ENCODE data around the gene VAPB.

Gene VAPB

GRCh38 chr20:58470336-58471192 lies 81.5 kb downstream of the VAPB start:
- H3K4me3 ChIP-seq (ENCODE audit: low read depth, low read length) = no peak overlapping the region
- no peaks in the 10 kb centered on the region for H3K36me3 ChIP-seq (ENCODE audit: control insufficient read depth, insufficient read depth, low read length)
- no peaks in the 10 kb centered on the region for H3K27me3 ChIP-seq (ENCODE audit: control insufficient read depth, insufficient read depth, low read length)
- H3K9me3 ChIP-seq (ENCODE audit: control insufficient read depth, insufficient read depth, low read length) = no peaks in the 10 kb centered on the region
- H3K9ac ChIP-seq (ENCODE audit: low read depth, low read length) = no peak overlapping the region
- H3K4me1 ChIP-seq (ENCODE audit: control insufficient read depth, insufficient read depth, low read length) = no peaks in the 10 kb centered on the region

GRCh38 chr20:58471193-58472164 lies 82.5 kb downstream of the VAPB start:
- no peak overlapping the region for H3K4me3 ChIP-seq (ENCODE audit: low read depth, low read length)
- no peaks in the 10 kb centered on the region for H3K36me3 ChIP-seq (ENCODE audit: control insufficient read depth, insufficient read depth, low read length)
- H3K9me3 ChIP-seq (ENCODE audit: control insufficient read depth, insufficient read depth, low read length) = no peaks in the 10 kb centered on the region
- H3K4me1 ChIP-seq (ENCODE audit: control insufficient read depth, insufficient read depth, low read length) = no peaks in the 10 kb centered on the region
- H3K27me3 ChIP-seq (ENCODE audit: control insufficient read depth, insufficient read depth, low read length) = no peaks in the 10 kb centered on the region
- no peak overlapping the region for H3K9ac ChIP-seq (ENCODE audit: low read depth, low read length)

GRCh38 chr20:58472273-58473018 lies 83.4 kb downstream of the VAPB start:
- no peak overlapping the region for H3K4me3 ChIP-seq (ENCODE audit: low read depth, low read length)
- H3K27me3 ChIP-seq (ENCODE audit: control insufficient read depth, insufficient read depth, low read length) = no peaks in the 10 kb centered on the region
- no peak overlapping the region for H3K9ac ChIP-seq (ENCODE audit: low read depth, low read length)
- no peaks in the 10 kb centered on the region for H3K9me3 ChIP-seq (ENCODE audit: control insufficient read depth, insufficient read depth, low read length)
- H3K4me1 ChIP-seq (ENCODE audit: control insufficient read depth, insufficient read depth, low read length) = no peaks in the 10 kb centered on the region
- H3K36me3 ChIP-seq (ENCODE audit: control insufficient read depth, insufficient read depth, low read length) = no peaks in the 10 kb centered on the region

GRCh38 chr20:58473453-58474425 lies 84.7 kb downstream of the VAPB start:
- H3K27me3 ChIP-seq (ENCODE audit: control insufficient read depth, insufficient read depth, low read length) = no peaks in the 10 kb centered on the region
- H3K4me1 ChIP-seq (ENCODE audit: control insufficient read depth, insufficient read depth, low read length) = no peaks in the 10 kb centered on the region
- H3K9me3 ChIP-seq (ENCODE audit: control insufficient read depth, insufficient read depth, low read length) = peaks cover 6% of the 10 kb centered on the region
- H3K36me3 ChIP-seq (ENCODE audit: control insufficient read depth, insufficient read depth, low read length) = no peaks in the 10 kb centered on the region
- no peak overlapping the region for H3K4me3 ChIP-seq (ENCODE audit: low read depth, low read length)
- H3K9ac ChIP-seq (ENCODE audit: low read depth, low read length) = no peak overlapping the region

- Histone ChIP-seq H3K9ac (ENCODE audit: low read depth, low read length) (no peak overlapping the region), H3K36me3 (ENCODE audit: control insufficient read depth, insufficient read depth, low read length) (no peaks in the 10 kb centered on the region), H3K9me3 (ENCODE audit: control insufficient read depth, insufficient read depth, low read length) (peaks cover 6% of the 10 kb centered on the region), H3K27me3 (ENCODE audit: control insufficient read depth, insufficient read depth, low read length) (no peaks in the 10 kb centered on the region), H3K4me3 (ENCODE audit: low read depth, low read length) (no peak overlapping the region), H3K4me1 (ENCODE audit: control insufficient read depth, insufficient read depth, low read length) (no peaks in the 10 kb centered on the region)
Measured at GRCh38 chr20:58475466-58475865, 86.4 kb downstream of the VAPB start.

GRCh38 chr20:58478141-58478805 lies 89.2 kb downstream of the VAPB start:
- H3K9ac ChIP-seq (ENCODE audit: low read depth, low read length) = no peak overlapping the region
- H3K9me3 ChIP-seq (ENCODE audit: control insufficient read depth, insufficient read depth, low read length) = peaks cover 6% of the 10 kb centered on the region
- H3K27me3 ChIP-seq (ENCODE audit: control insufficient read depth, insufficient read depth, low read length) = no peaks in the 10 kb centered on the region
- no peaks in the 10 kb centered on the region for H3K4me1 ChIP-seq (ENCODE audit: control insufficient read depth, insufficient read depth, low read length)
- H3K4me3 ChIP-seq (ENCODE audit: low read depth, low read length) = no peak overlapping the region
- H3K36me3 ChIP-seq (ENCODE audit: control insufficient read depth, insufficient read depth, low read length) = no peaks in the 10 kb centered on the region

- no peaks in the 10 kb centered on the region for H3K4me1 ChIP-seq (ENCODE audit: control insufficient read depth, insufficient read depth, low read length)
- H3K9ac ChIP-seq (ENCODE audit: low read depth, low read length) = no peak overlapping the region
- H3K27me3 ChIP-seq (ENCODE audit: control insufficient read depth, insufficient read depth, low read length) = no peaks in the 10 kb centered on the region
- no peak overlapping the region for H3K4me3 ChIP-seq (ENCODE audit: low read depth, low read length)
- H3K36me3 ChIP-seq (ENCODE audit: control insufficient read depth, insufficient read depth, low read length) = no peaks in the 10 kb centered on the region
- peaks cover 6% of the 10 kb centered on the region for H3K9me3 ChIP-seq (ENCODE audit: control insufficient read depth, insufficient read depth, low read length)
Measured at GRCh38 chr20:58479726-58480440, 90.9 kb downstream of the VAPB start.

- Histone ChIP-seq H3K36me3 (ENCODE audit: control insufficient read depth, insufficient read depth, low read length) (no peaks in the 10 kb centered on the region), H3K4me3 (ENCODE audit: low read depth, low read length) (no peak overlapping the region), H3K4me1 (ENCODE audit: control insufficient read depth, insufficient read depth, low read length) (no peaks in the 10 kb centered on the region), H3K9ac (ENCODE audit: low read depth, low read length) (no peak overlapping the region), H3K27me3 (ENCODE audit: control insufficient read depth, insufficient read depth, low read length) (no peaks in the 10 kb centered on the region), H3K9me3 (ENCODE audit: control insufficient read depth, insufficient read depth, low read length) (peaks cover 6% of the 10 kb centered on the region)
Measured at GRCh38 chr20:58480551-58481336, 91.7 kb downstream of the VAPB start.

- peaks cover 6% of the 10 kb centered on the region for H3K9me3 ChIP-seq (ENCODE audit: control insufficient read depth, insufficient read depth, low read length)
- H3K4me3 ChIP-seq (ENCODE audit: low read depth, low read length) = no peak overlapping the region
- H3K27me3 ChIP-seq (ENCODE audit: control insufficient read depth, insufficient read depth, low read length) = no peaks in the 10 kb centered on the region
- peak overlapping the region; percentile 27 for H3K9ac ChIP-seq (ENCODE audit: low read depth, low read length)
- H3K36me3 ChIP-seq (ENCODE audit: control insufficient read depth, insufficient read depth, low read length) = no peaks in the 10 kb centered on the region
- no peaks in the 10 kb centered on the region for H3K4me1 ChIP-seq (ENCODE audit: control insufficient read depth, insufficient read depth, low read length)
Measured at GRCh38 chr20:58481481-58482021, 92.5 kb downstream of the VAPB start.
